Stomach (tissue), 9 donors: ENCODE measurements around the gene RND2. TPM values are rescaled to one million over a fixed set of nuclear protein-coding genes. Genes with fewer than 3 reads are reported as not detected.

Experiments used
- DNase-seq, 2 donors: peaks; one replicate each; pipeline versions ENCODE4 v3.0.0 to v3.0.0-alpha.2; 2013 to 2019
- H3K27ac ChIP-seq, 5 donors: fragments of 200-600 bp in 4 of 5; sonication (generic) in 4 of 5; one replicate each; pipeline ENCODE4 v1.5.1; 2013 to 2019; ENCODE audit warnings: mild to moderate bottlenecking in 1 of 5, moderate library complexity in 1 of 5
- H3K27me3 ChIP-seq, 3 donors: fragments of 200-600 bp; sonication (generic); one replicate each; pipeline ENCODE4 v1.5.1; 2017 to 2019; ENCODE audit warnings: mixed run types in 1 of 3
- H3K36me3 ChIP-seq, 4 donors: fragments of 200-600 bp; sonication (generic); 1 replicate in 3 of 4; 2 replicates in 1 of 4; pipeline ENCODE4 v1.5.1; 2016 to 2019
- H3K4me1 ChIP-seq, 4 donors: fragments of 200-600 bp; sonication (generic); one replicate each; pipeline ENCODE4 v1.5.1; 2016 to 2019
- H3K4me3 ChIP-seq, 4 donors: fragments of 200-600 bp; sonication (generic) in 3 of 4; one replicate each; pipeline ENCODE4 v1.5.1; 2016 to 2019; ENCODE audit warnings: mild to moderate bottlenecking in 1 of 4
- H3K9me3 ChIP-seq, 4 donors: fragments of 200-600 bp; sonication (generic); one replicate each; pipeline ENCODE4 v1.5.1; 2016 to 2019
- CTCF ChIP-seq, 7 experiments: fragments of 450-650 bp in 4 of 7; fragments of 200-600 bp in 3 of 7; sonication (generic) in 3 of 7; IDR thresholded peaks; one replicate each; pipeline ENCODE4 v1.5.1; 2016 to 2019; ENCODE audit warnings: antibody characterized with exemption in 7 of 7, control low read depth in 2 of 7, mild to moderate bottlenecking in 1 of 7
- EP300 ChIP-seq: sonication (generic); formaldehyde crosslinking; IDR thresholded peaks from one replicate; pipeline ENCODE4 v1.6.1; 2017; ENCODE audit warnings: antibody characterized with exemption
- POLR2A ChIP-seq, 4 donors: fragments of 450-650 bp; IDR thresholded peaks; one replicate each; pipeline ENCODE4 v1.6.1; 2016; ENCODE audit warnings: antibody characterized with exemption in 4 of 4, control low read depth in 2 of 4, mild to moderate bottlenecking in 1 of 4, moderate library complexity in 1 of 4
- POLR2AphosphoS5 ChIP-seq, 3 donors: sonication (generic); formaldehyde crosslinking; IDR thresholded peaks; one replicate each; pipeline ENCODE4 v1.6.1; 2016; ENCODE audit warnings: antibody characterized with exemption in 3 of 3
- WGBS, 5 donors: extraction: QIAGEN DNeasy Blood & Tissue Kit in 3 of 5; methylation state at CpG; one replicate each; pipeline versions ENCODE4 v1.1.5 to v1.1.7; 2013 to 2018; 5-methylcytosine and 5-hydroxymethylcytosine counted together
- intact Hi-C: fragments of 100-400 bp; cut with DNase I; formaldehyde crosslinking; loops from one replicate; pipeline ENCODE4 v1.15.1; 2023; ENCODE audit warnings: low total_unique reads
- polyA plus RNA-seq, 3 donors: library from polyadenylated mRNA; stranded (reverse); fragments of 200-250 nt; gene quantifications; one replicate each; pipeline ENCODE4 v1.2.3, GENCODE V29; 2013
- total RNA-seq, 5 donors: library from RNA; depleted of rRNA; stranded (reverse); fragments of >200 nt; gene quantifications; one replicate each; pipeline versions ENCODE4 v1.1.0 to v1.2.3, GENCODE V29; 2014 to 2016
- donor health status: healthy with polysubstance abuse.
- donor health status: Bipolar disorder and iron deficiency.
- donor health status: healthy.

RND2 gene
- total and polyA plus RNA-seq, 8 donors: 0.37 to 5.8 (median 1.2) TPM; not detected in 1

- no peaks in the 10 kb centered on the region for H3K9me3 ChIP-seq
- TF ChIP-seq POLR2A (IDR thresholded peaks at IDR 0.05) (no peak), POLR2AphosphoS5 (IDR thresholded peaks at IDR 0.05) (no peak), EP300 (no peak), CTCF (IDR thresholded peaks at IDR 0.05) (no peak)
- H3K36me3 ChIP-seq: no peaks in the 10 kb centered on the region
- no peak for DNase-seq
- peaks cover 5 to 20% (median 12%) of the 10 kb centered on the region in 4 donors for H3K4me1 ChIP-seq
- 81 to 85% (median 83%) methylated on average over 17 of the region's 17 CpGs for WGBS, 5 donors
- no peak overlapping the region for H3K27ac ChIP-seq
- H3K4me3 ChIP-seq: no peak overlapping the region
- H3K27me3 ChIP-seq: no peaks in the 10 kb centered on the region
- intact Hi-C loops: loop anchor here (10.0 kb wide), 1 partner anchor 96 kb away; the partner anchor contains the start of gene BRCA1
Measured at GRCh38 chr17:43028221-43028861, 3.3 kb downstream of the RND2 start.

- H3K27me3 ChIP-seq: no peaks in the 10 kb centered on the region
- WGBS, 5 donors: 60 to 78% (median 68%) methylated on average over 6 of the region's 6 CpGs
- H3K27ac ChIP-seq: peak overlapping the region in 1 of 5 donors; percentile 42
- no peaks in the 10 kb centered on the region for H3K9me3 ChIP-seq
- H3K4me1 ChIP-seq: peaks cover 0 to 3% (median 1%) of the 10 kb centered on the region in 4 donors
- intact Hi-C loops: no loop called here
- TF ChIP-seq CTCF (IDR thresholded peaks at IDR 0.05): no peak
- no peak for TF ChIP-seq POLR2AphosphoS5 (IDR thresholded peaks at IDR 0.05)
- TF ChIP-seq EP300: no peak
- TF ChIP-seq POLR2A (IDR thresholded peaks at IDR 0.05): no peak
- DNase-seq: no peak
- no peak overlapping the region for H3K4me3 ChIP-seq
- no peaks in the 10 kb centered on the region for H3K36me3 ChIP-seq
Measured at GRCh38 chr17:43030137-43030767, 5.2 kb downstream of the RND2 start.

GRCh38 chr17:43031666-43032065 is 6.6 kb downstream of the RND2 start:
- no peak for DNase-seq
- intact Hi-C loops: no loop called here
- TF ChIP-seq EP300: no peak
- TF ChIP-seq POLR2AphosphoS5 (IDR thresholded peaks at IDR 0.05): no peak
- TF ChIP-seq POLR2A (IDR thresholded peaks at IDR 0.05): no peak
- TF ChIP-seq CTCF (IDR thresholded peaks at IDR 0.05): no peak
- H3K9me3 ChIP-seq: no peaks in the 10 kb centered on the region
- no peaks in the 10 kb centered on the region for H3K27me3 ChIP-seq
- 69 to 91% (median 77%) methylated on average over 3 of the region's 3 CpGs for WGBS, 5 donors
- no peak overlapping the region for H3K4me3 ChIP-seq
- H3K27ac ChIP-seq: no peak overlapping the region
- H3K4me1 ChIP-seq: no peaks in the 10 kb centered on the region
- H3K36me3 ChIP-seq: no peaks in the 10 kb centered on the region

GRCh38 chr17:43033948-43034881 is 9.2 kb downstream of the RND2 start:
- Histone ChIP-seq H3K27me3 (no peaks in the 10 kb centered on the region), H3K9me3 (no peaks in the 10 kb centered on the region), H3K4me3 (no peak overlapping the region), H3K4me1 (no peaks in the 10 kb centered on the region), H3K36me3 (no peaks in the 10 kb centered on the region), H3K27ac (no peak overlapping the region)
- DNase-seq: no peak
- intact Hi-C loops: no loop called here
- 49 to 57% (median 54%) methylated on average over 12 of the region's 12 CpGs for WGBS, 5 donors
- no peak for TF ChIP-seq CTCF (IDR thresholded peaks at IDR 0.05)
- TF ChIP-seq POLR2A (IDR thresholded peaks at IDR 0.05): no peak
- TF ChIP-seq POLR2AphosphoS5 (IDR thresholded peaks at IDR 0.05): no peak
- no peak for TF ChIP-seq EP300
